Measurements from ENCODE around the gene FBXO11.

GRCh38 chr2:47892338-47892730 lies 14.0 kb downstream of the FBXO11 start:
- TF ChIP-seq POLR2A (IDR thresholded peaks at IDR 0.05) (no peak), CTCF (IDR thresholded peaks at IDR 0.05) (no peak)
